Psoas muscle (tissue), 8 donors: ENCODE measurements around the gene ZNF853. TPM values are rescaled to one million over a fixed set of nuclear protein-coding genes. Genes with fewer than 3 reads are reported as not detected.

ENCODE experiments used
- ATAC-seq, 4 donors: fragments of 200-7000 bp; cut with Tn5 transposase; one replicate each; pipeline ENCODE4 v1.9.1; 2020; ENCODE audit warnings: moderate library complexity in 3 of 4, mild to moderate bottlenecking in 2 of 4
- DNase-seq, 2 donors: peaks; one replicate each; pipeline ENCODE4 v3.0.0-alpha.2; 2020
- H3K27ac ChIP-seq: fragments of 200-600 bp; one replicate; pipeline ENCODE4 v1.8.0; 2022
- H3K27me3 ChIP-seq, 3 donors: fragments of 200-600 bp in 1 of 3; one replicate each; pipeline versions ENCODE4 v1.6.1 to v1.8.0; 2013 to 2022; ENCODE audit warnings: low read length in 2 of 3, mild to moderate bottlenecking in 2 of 3, moderate library complexity in 1 of 3; ENCODE audit not compliant: insufficient read depth in 3 of 3
- H3K36me3 ChIP-seq, 2 donors: fragments of 200-600 bp in 1 of 2; one replicate each; pipeline versions ENCODE4 v1.6.1 to v1.8.0; 2013 to 2022; ENCODE audit warnings: low read depth in 1 of 2, mild to moderate bottlenecking in 1 of 2, moderate library complexity in 1 of 2; ENCODE audit not compliant: insufficient read depth in 1 of 2
- H3K4me1 ChIP-seq: fragments of 200-600 bp; one replicate; pipeline ENCODE4 v1.8.0; 2022
- H3K4me3 ChIP-seq: fragments of 200-600 bp; one replicate; pipeline ENCODE4 v1.8.0; 2022; ENCODE audit warnings: mild to moderate bottlenecking
- H3K9me3 ChIP-seq: fragments of 200-600 bp; one replicate; pipeline ENCODE4 v1.8.0; 2022
- WGBS, 3 donors: extraction: QIAGEN DNeasy Blood & Tissue Kit; methylation state at CpG; one replicate each; pipeline versions ENCODE4 v1.1.6 to v1.1.7; 2013; 5-methylcytosine and 5-hydroxymethylcytosine counted together
- intact Hi-C, 2 donors: fragments of 100-400 bp; cut with DNase I; formaldehyde crosslinking; loops; one replicate each; pipeline versions ENCODE4 v1.11.0 to v1.14.2; 2022
- polyA plus RNA-seq, 3 donors: library from polyadenylated mRNA; stranded (reverse); fragments of 200-250 nt; gene quantifications; one replicate each; pipeline ENCODE4 v1.2.3, GENCODE V29; 2013
- total RNA-seq, 4 donors: library from RNA; stranded (reverse); fragmentation: NEBNext Ultra II Directional in 2 of 4; extraction: Animal tissue kit (Norgen Biotek cat#: 25700) in 2 of 4; gene quantifications; one replicate each; pipeline versions ENCODE4 v1.2.1 to v1.2.4, GENCODE V29; 2021 to 2023
- TF ChIP-seq, protein P1 (sequence below): fragments of 200-600 bp; IDR thresholded peaks from one replicate; pipeline ENCODE4 v1.8.0; 2022; ENCODE audit warnings: antibody characterized with exemption
- donor health status: healthy with polysubstance abuse.
- donor health status: DM: no; HTN: no; CAD: no; lungs with moderate emphysema.
- donor health status: Bipolar disorder and iron deficiency.
- donor health status: healthy.
- donor health status: DM: yes; HTN: yes; CAD: no.
- donor health status: DM: no; HTN: no; CAD: no.
- donor health status: DM: no; HTN: no; CAD: no.
- donor health status: DM: yes; HTN: yes; CAD: no.

The ZNF853 gene
- total and polyA plus RNA-seq, 7 donors = 4.4 to 10.5 (median 7.8) TPM

DNA sequence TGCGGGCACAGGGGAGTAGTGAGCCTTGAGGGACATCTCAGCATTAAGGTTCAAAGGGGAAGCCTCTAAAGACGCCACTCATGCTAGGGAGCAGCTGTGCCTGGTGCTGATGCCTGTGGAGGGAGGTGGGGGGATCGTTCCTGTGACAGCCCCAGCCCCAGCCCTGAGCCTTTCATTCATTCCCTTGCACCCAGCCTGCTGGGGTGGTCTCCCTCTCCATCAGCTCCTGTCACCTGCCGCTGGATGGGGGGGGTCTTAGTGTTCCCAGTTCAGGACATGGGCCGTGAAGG lies 33.4 kb downstream of the ZNF853 start:
- WGBS, 3 donors = 84 to 94% (median 91%) methylated on average over 4 to 5 of the region's 5 CpGs
- intact Hi-C loops = loop anchor here in 1 of 2 donors (10.0 kb wide), 1 partner anchor 76 kb away; no protein-coding TSS in a partner anchor
- peak in 1 of 2 donors; percentile 19 for DNase-seq

DNA sequence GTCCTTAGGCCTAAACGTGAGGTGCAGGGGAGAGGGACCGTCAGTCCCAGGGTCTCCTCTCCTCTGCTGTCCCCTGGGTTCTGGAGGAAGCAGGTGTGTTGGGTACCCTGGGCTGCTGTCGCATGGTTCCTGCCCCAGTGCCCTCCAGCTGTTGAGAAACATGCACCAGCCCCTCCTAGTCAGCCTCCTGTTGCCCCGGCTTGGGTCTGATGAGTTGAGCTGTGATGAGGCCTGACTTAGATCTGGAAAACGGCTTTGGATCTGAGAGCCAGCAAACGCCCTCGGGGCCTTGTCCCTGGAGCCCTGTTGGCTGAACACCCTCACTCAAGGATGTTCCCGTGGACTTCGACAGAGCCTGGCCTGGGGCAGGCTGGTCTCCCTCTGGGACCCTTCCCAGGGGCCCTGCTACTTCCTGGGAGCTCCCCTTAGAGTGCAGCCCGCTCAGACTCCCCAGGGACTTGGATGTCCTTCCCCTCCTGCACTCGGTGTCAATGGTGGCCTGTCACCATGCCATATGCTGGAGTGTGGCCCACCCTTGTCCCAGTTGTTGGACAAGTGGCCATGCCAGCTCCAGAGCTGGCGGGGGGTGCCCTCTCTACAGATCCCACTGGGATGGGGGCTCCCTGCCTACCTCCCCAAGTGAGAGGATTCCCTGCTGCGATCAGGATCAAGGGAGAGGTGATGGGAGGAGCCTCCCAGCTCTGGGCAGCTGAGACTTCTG lies 34.0 kb downstream of the ZNF853 start:
- no peak overlapping the region for H3K4me3 ChIP-seq
- peaks cover 12 to 85% of the 10 kb centered on the region in 2 donors for H3K36me3 ChIP-seq
- intact Hi-C loops = loop anchor here in 1 of 2 donors (10.0 kb wide), 1 partner anchor 75 kb away; no protein-coding TSS in a partner anchor
- H3K4me1 ChIP-seq = no peaks in the 10 kb centered on the region
- no peak overlapping the region for H3K27ac ChIP-seq
- TF ChIP-seq, protein P1, sequence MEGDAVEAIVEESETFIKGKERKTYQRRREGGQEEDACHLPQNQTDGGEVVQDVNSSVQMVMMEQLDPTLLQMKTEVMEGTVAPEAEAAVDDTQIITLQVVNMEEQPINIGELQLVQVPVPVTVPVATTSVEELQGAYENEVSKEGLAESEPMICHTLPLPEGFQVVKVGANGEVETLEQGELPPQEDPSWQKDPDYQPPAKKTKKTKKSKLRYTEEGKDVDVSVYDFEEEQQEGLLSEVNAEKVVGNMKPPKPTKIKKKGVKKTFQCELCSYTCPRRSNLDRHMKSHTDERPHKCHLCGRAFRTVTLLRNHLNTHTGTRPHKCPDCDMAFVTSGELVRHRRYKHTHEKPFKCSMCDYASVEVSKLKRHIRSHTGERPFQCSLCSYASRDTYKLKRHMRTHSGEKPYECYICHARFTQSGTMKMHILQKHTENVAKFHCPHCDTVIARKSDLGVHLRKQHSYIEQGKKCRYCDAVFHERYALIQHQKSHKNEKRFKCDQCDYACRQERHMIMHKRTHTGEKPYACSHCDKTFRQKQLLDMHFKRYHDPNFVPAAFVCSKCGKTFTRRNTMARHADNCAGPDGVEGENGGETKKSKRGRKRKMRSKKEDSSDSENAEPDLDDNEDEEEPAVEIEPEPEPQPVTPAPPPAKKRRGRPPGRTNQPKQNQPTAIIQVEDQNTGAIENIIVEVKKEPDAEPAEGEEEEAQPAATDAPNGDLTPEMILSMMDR = no peak
- H3K27me3 ChIP-seq = no peaks in the 10 kb centered on the region
- H3K9me3 ChIP-seq = no peaks in the 10 kb centered on the region
- no peak for ATAC-seq
- peak in 1 of 2 donors; percentile 47 for DNase-seq
- WGBS, 3 donors = 62 to 72% (median 63%) methylated on average over 13 of the region's 13 CpGs

More for the DNA sequence above, 33.4 kb downstream of the ZNF853 start:
- ATAC-seq = no peak
- Histone ChIP-seq H3K27ac (no peak overlapping the region), H3K9me3 (no peaks in the 10 kb centered on the region), H3K4me1 (no peaks in the 10 kb centered on the region), H3K36me3 (peaks cover 8 to 85% of the 10 kb centered on the region in 2 donors), H3K4me3 (no peak overlapping the region), H3K27me3 (no peaks in the 10 kb centered on the region)
- TF ChIP-seq, protein P1 = no peak

GRCh38 chr7:6650086-6650485 lies 34.7 kb downstream of the ZNF853 start:
- no peak overlapping the region for H3K4me3 ChIP-seq
- no peaks in the 10 kb centered on the region for H3K4me1 ChIP-seq
- no peak overlapping the region for H3K27ac ChIP-seq
- TF ChIP-seq, protein P1 = no peak
- H3K9me3 ChIP-seq = no peaks in the 10 kb centered on the region
- 96% methylated on average over 10 of the region's 10 CpGs for WGBS, 3 donors
- no peak for ATAC-seq
- peaks cover 12 to 85% of the 10 kb centered on the region in 2 donors for H3K36me3 ChIP-seq
- intact Hi-C loops = no loop called here
- H3K27me3 ChIP-seq = no peaks in the 10 kb centered on the region
- DNase-seq = peak in 1 of 2 donors; percentile 35

- H3K4me1 ChIP-seq = no peaks in the 10 kb centered on the region
- intact Hi-C loops = no loop called here
- 95 to 96% (median 95%) methylated on average over 12 of the region's 12 CpGs for WGBS, 3 donors
- no peak overlapping the region for H3K4me3 ChIP-seq
- H3K27ac ChIP-seq = no peak overlapping the region
- peaks cover 12 to 85% of the 10 kb centered on the region in 2 donors for H3K36me3 ChIP-seq
- no peaks in the 10 kb centered on the region for H3K9me3 ChIP-seq
- peak in 1 of 2 donors; percentile 41 for DNase-seq
- TF ChIP-seq, protein P1 = no peak
- H3K27me3 ChIP-seq = no peaks in the 10 kb centered on the region
- ATAC-seq = no peak
Measured at GRCh38 chr7:6650521-6651011, 35.2 kb downstream of the ZNF853 start.
